Activated CD8-positive, alpha-beta T cell treated with anti-CD3 and anti-CD28 coated beads for 36 hours (primary cell): ENCODE results near the gene CNNM3. TPM values are rescaled to one million over a fixed set of nuclear protein-coding genes. Genes with fewer than 3 reads are reported as not detected.

ENCODE experiments used
- ATAC-seq: fragments of 200-7000 bp; cut with Tn5 transposase; one replicate; pipeline ENCODE4 v1.10.0; 2021; ENCODE audit warnings: mild to moderate bottlenecking, moderate library complexity
- CTCF ChIA-PET: fragments of 350-600 bp; sonication (Branson Sonifier 250); formaldehyde crosslinking; loops from one replicate; lab custom pipeline; 2021; ENCODE audit warnings: antibody characterized with exemption; lab: Charles Lee
- POLR2A ChIA-PET: fragments of 350-600 bp; sonication (Branson Sonifier 250); formaldehyde crosslinking; loops from one replicate; lab custom pipeline; 2021; ENCODE audit warnings: antibody characterized with exemption; lab: Charles Lee
- DNase-seq: peaks from one replicate; pipeline ENCODE4 v3.0.0-alpha.2; 2020
- H3K27ac Mint-ChIP-seq: one replicate; pipeline ENCODE4 v1.8.0; 2021; ENCODE audit warnings: mild to moderate bottlenecking, mixed read lengths
- H3K27me3 Mint-ChIP-seq: one replicate; pipeline ENCODE4 v1.8.0; 2021; ENCODE audit warnings: mixed read lengths
- H3K36me3 Mint-ChIP-seq: one replicate; pipeline ENCODE4 v1.8.0; 2021; ENCODE audit warnings: low read depth, mixed read lengths
- H3K4me1 Mint-ChIP-seq: one replicate; pipeline ENCODE4 v1.8.0; 2021; ENCODE audit warnings: low read depth, mixed read lengths
- H3K4me3 Mint-ChIP-seq: one replicate; pipeline ENCODE4 v1.8.0; 2021; ENCODE audit warnings: mild to moderate bottlenecking, moderate library complexity, mixed read lengths
- H3K9me3 Mint-ChIP-seq: one replicate; pipeline ENCODE4 v1.8.0; 2021; ENCODE audit warnings: mixed read lengths
- intact Hi-C: fragments of 100-400 bp; cut with micrococcal nuclease; formaldehyde crosslinking; loops from one replicate; pipeline ENCODE4 v1.10.0; 2022
- total RNA-seq, 2 experiments: library from RNA; stranded (reverse); gene quantifications; one replicate each; pipeline ENCODE4 v1.2.3, GENCODE V29; 2021
- TF ChIP-seq, protein P1 (sequence below): fragments of 200-600 bp; IDR thresholded peaks from one replicate; pipeline ENCODE4 v1.8.0; 2022; ENCODE audit warnings: antibody characterized with exemption, mild to moderate bottlenecking

Gene CNNM3
- total RNA-seq, 2 experiments from 2014 or later: 15.8 to 19.3 TPM

- no peak for ATAC-seq
- H3K36me3 Mint-ChIP-seq: peaks cover 14% of the 10 kb centered on the region
These were observed 48.4 kb downstream of the CNNM3 start for GRCh38 chr2:96864343-96865091.

DNA sequence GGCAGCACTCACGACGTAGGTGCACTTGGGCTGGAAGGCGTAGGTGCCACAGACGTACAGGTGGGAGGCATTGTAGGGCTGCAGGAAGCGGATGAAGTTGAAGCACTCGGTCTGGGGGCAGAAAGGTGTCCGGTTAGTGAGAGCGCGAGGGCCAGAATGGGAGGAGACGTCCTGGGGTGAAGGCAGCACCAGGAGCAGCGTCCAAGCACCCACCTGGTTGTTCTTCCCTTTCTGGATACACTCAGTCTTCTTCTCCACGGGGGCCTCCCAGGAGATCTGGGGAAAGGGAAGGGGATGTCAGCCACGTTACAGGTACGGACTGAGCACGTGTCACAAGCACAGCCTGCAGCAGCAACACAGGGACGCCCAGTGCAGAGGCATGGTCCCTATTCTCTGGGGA, 49.6 kb downstream of the CNNM3 start:
- POLR2A ChIA-PET: no interaction called here
- Mint-ChIP-seq H3K27me3 (peaks cover 2% of the 10 kb centered on the region), H3K4me3 (no peak overlapping the region), H3K36me3 (peaks cover 10% of the 10 kb centered on the region), H3K4me1 (peaks cover 16% of the 10 kb centered on the region), H3K27ac (no peak overlapping the region), H3K9me3 (no peaks in the 10 kb centered on the region)
- TF ChIP-seq, protein P1, sequence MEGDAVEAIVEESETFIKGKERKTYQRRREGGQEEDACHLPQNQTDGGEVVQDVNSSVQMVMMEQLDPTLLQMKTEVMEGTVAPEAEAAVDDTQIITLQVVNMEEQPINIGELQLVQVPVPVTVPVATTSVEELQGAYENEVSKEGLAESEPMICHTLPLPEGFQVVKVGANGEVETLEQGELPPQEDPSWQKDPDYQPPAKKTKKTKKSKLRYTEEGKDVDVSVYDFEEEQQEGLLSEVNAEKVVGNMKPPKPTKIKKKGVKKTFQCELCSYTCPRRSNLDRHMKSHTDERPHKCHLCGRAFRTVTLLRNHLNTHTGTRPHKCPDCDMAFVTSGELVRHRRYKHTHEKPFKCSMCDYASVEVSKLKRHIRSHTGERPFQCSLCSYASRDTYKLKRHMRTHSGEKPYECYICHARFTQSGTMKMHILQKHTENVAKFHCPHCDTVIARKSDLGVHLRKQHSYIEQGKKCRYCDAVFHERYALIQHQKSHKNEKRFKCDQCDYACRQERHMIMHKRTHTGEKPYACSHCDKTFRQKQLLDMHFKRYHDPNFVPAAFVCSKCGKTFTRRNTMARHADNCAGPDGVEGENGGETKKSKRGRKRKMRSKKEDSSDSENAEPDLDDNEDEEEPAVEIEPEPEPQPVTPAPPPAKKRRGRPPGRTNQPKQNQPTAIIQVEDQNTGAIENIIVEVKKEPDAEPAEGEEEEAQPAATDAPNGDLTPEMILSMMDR: no peak
- CTCF ChIA-PET: interaction anchor here (1.9 to 4.5 kb wide), 2 partner anchors 8 to 86 kb away, joined by 10 to 38 read pairs; partner anchors contain the start of gene ANKRD39
- intact Hi-C loops: no loop called here
- ATAC-seq (no peak), DNase-seq (no peak)

More at GRCh38 chr2:96864343-96865091, 48.4 kb downstream of the CNNM3 start:
- ChIA-PET CTCF (interaction anchor here (1.9 kb wide), 1 partner anchor 87 kb away, joined by 10 read pairs; no protein-coding TSS in a partner anchor), POLR2A (interaction anchor here (1.6 kb wide), 1 partner anchor 31 kb away, joined by 4 read pairs; no protein-coding TSS in a partner anchor)
- Mint-ChIP-seq H3K4me3 (no peak overlapping the region), H3K9me3 (no peaks in the 10 kb centered on the region), H3K27ac (no peak overlapping the region), H3K4me1 (peaks cover 19% of the 10 kb centered on the region), H3K27me3 (no peaks in the 10 kb centered on the region)
- TF ChIP-seq, protein P1: no peak
- intact Hi-C loops: no loop called here
- no peak for DNase-seq

GRCh38 chr2:96866149-96866548, 50.1 kb downstream of the CNNM3 start:
- Mint-ChIP-seq H3K27ac (no peak overlapping the region), H3K4me3 (no peak overlapping the region), H3K4me1 (peaks cover 19% of the 10 kb centered on the region), H3K9me3 (no peaks in the 10 kb centered on the region), H3K36me3 (peaks cover 10% of the 10 kb centered on the region), H3K27me3 (peaks cover 3% of the 10 kb centered on the region)
- ChIA-PET CTCF (interaction anchor here (4.5 kb wide), 1 partner anchor 8 kb away, joined by 38 read pairs; the partner anchor contains the start of gene ANKRD39), POLR2A (interaction anchor here (0.9 kb wide), 1 partner anchor 58 kb away, joined by 3 read pairs; no protein-coding TSS in a partner anchor)
- intact Hi-C loops: no loop called here
- TF ChIP-seq, protein P1: no peak
- ATAC-seq (no peak), DNase-seq (no peak)

- Mint-ChIP-seq H3K9me3 (no peaks in the 10 kb centered on the region), H3K4me1 (peaks cover 21% of the 10 kb centered on the region), H3K27me3 (peaks cover 3% of the 10 kb centered on the region), H3K36me3 (peaks cover 10% of the 10 kb centered on the region), H3K4me3 (peak overlapping the region; percentile 78), H3K27ac (no peak overlapping the region)
- TF ChIP-seq, protein P1: no peak
- DNase-seq: no peak
- ChIA-PET POLR2A (interaction anchor here (0.9 to 3.6 kb wide), 2 partner anchors 8 to 57 kb away, joined by 3 to 30 read pairs; partner anchors contain the start of gene ANKRD39), CTCF (interaction anchor here (4.5 to 7.1 kb wide), 2 partner anchors 9 to 86 kb away, joined by 38 to 61 read pairs; partner anchors contain the start of gene ANKRD39)
- intact Hi-C loops: no loop called here
- no peak for ATAC-seq
These were observed 50.5 kb downstream of the CNNM3 start for GRCh38 chr2:96866586-96866985.
